Thoracic aorta (tissue), 2 donors: ENCODE measurements around the gene STAT4. TPM values are rescaled to one million over a fixed set of nuclear protein-coding genes. Genes with fewer than 3 reads are reported as not detected.

Experiments
- ATAC-seq: fragments of 150-250 bp; one replicate; pipeline ENCODE4 v1.8.0; 2017; ENCODE audit warnings: low read depth; ENCODE audit not compliant: insufficient number of reproducible peaks, low FRiP score
- DNase-seq: peaks from one replicate; pipeline ENCODE4 v3.0.0-alpha.2; 2020; ENCODE audit warnings: low spot score
- H3K27ac ChIP-seq, 2 donors: fragments of 200-600 bp; sonication (generic); 1 replicate in 1 of 2; 2 replicates in 1 of 2; pipeline ENCODE4 v1.5.1; 2016; ENCODE audit warnings: mild to moderate bottlenecking in 2 of 2, moderate library complexity in 2 of 2
- H3K27me3 ChIP-seq: fragments of 200-600 bp; sonication (generic); replicated peaks from 2 replicates; pipeline ENCODE4 v1.6.0; 2016; ENCODE audit warnings: mild to moderate bottlenecking; ENCODE audit not compliant: insufficient read depth
- H3K36me3 ChIP-seq: fragments of 200-600 bp; sonication (generic); one replicate; pipeline ENCODE4 v1.5.1; 2016
- H3K4me1 ChIP-seq, 2 donors: fragments of 200-600 bp; sonication (generic); 1 replicate in 1 of 2; 2 replicates in 1 of 2; pipeline versions ENCODE4 v1.5.1 to v1.6.0; 2016; ENCODE audit warnings: low read depth in 2 of 2, mild to moderate bottlenecking in 1 of 2; ENCODE audit not compliant: control insufficient read depth in 1 of 2
- H3K4me3 ChIP-seq: fragments of 200-600 bp; sonication (generic); 2 replicates; pipeline ENCODE4 v1.5.1; 2016; ENCODE audit warnings: mild to moderate bottlenecking
- H3K9me3 ChIP-seq: fragments of 200-600 bp; sonication (generic); 2 replicates; pipeline ENCODE4 v1.5.1; 2016
- CTCF ChIP-seq: fragments of 200-600 bp; sonication (generic); IDR thresholded peaks from one replicate; pipeline ENCODE4 v1.5.1; 2019; ENCODE audit warnings: antibody characterized with exemption
- total RNA-seq, 2 donors: library from RNA; depleted of rRNA; stranded (reverse); fragments of >200 nt; gene quantifications; one replicate each; pipeline versions ENCODE4 v1.1.0 to v1.2.3, GENCODE V29; 2016

STAT4 gene
- total RNA-seq, 2 donors from 2014 or later, result 2.7 to 6.6 TPM

DNA sequence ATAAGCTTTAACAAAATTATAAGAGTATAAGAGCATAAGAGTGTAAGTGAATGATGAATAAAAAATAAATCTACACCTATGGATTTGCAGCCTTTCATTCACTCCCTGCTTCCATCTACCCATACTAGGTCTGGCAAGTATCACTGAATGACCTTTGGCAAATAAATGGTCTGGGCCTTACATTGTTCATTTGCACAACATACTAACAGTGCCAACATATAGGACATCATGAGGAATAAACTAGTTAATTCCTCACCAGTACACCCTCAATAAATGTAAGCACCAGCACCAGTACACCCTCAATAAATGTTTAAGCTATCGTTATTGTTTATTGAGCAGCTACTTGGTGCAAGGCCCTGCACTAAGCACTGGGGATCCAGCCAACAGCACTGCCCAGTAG is 163.7 kb downstream of the STAT4 start:
- no peaks in the 10 kb centered on the region for H3K9me3 ChIP-seq
- H3K36me3 ChIP-seq, result peaks cover 67% of the 10 kb centered on the region
- ATAC-seq (no peak), DNase-seq (no peak)
- TF ChIP-seq CTCF, result no peak
- H3K4me3 ChIP-seq, result no peak overlapping the region
- no peak overlapping the region for H3K27ac ChIP-seq
- H3K27me3 ChIP-seq, result no peaks in the 10 kb centered on the region
- no peaks in the 10 kb centered on the region for H3K4me1 ChIP-seq

GRCh38 chr2:190986221-190986953 is 164.4 kb downstream of the STAT4 start:
- no peak for DNase-seq
- Histone ChIP-seq H3K36me3 (peaks cover 67% of the 10 kb centered on the region), H3K4me3 (no peak overlapping the region), H3K9me3 (no peaks in the 10 kb centered on the region), H3K27ac (no peak overlapping the region), H3K4me1 (peaks cover 0 to 1% of the 10 kb centered on the region in 2 donors), H3K27me3 (no peaks in the 10 kb centered on the region)
- ATAC-seq, result no peak
- no peak for TF ChIP-seq CTCF

DNA sequence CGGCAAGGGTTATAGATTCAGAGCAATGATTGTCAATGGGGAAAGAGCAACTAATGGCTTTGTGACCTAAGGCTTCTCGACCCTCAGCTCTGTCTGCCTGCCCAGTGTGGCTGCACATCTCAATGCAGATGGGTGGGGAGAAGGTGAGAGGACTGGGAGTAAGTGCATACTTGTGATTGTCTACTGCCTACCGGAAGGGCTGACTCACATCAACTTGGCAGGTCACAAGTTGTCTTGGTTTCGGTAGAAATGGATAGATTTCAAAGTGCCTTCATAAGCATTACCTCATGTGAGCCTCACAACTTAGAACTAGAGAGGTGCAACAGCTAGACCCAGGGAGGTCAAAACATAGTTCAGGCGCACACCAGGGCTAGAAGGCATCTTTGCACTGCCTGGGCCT is 166.2 kb downstream of the STAT4 start:
- Histone ChIP-seq H3K9me3 (no peaks in the 10 kb centered on the region), H3K36me3 (peaks cover 52% of the 10 kb centered on the region), H3K27ac (no peak overlapping the region), H3K4me1 (peaks cover 0 to 18% of the 10 kb centered on the region in 2 donors), H3K4me3 (no peak overlapping the region), H3K27me3 (no peaks in the 10 kb centered on the region)
- TF ChIP-seq CTCF, result no peak
- ATAC-seq (no peak), DNase-seq (no peak)

GRCh38 chr2:190982262-190983034 is 168.3 kb downstream of the STAT4 start:
- ATAC-seq (no peak), DNase-seq (no peak)
- H3K36me3 ChIP-seq, result peaks cover 46% of the 10 kb centered on the region
- H3K27me3 ChIP-seq, result no peaks in the 10 kb centered on the region
- no peak for TF ChIP-seq CTCF
- H3K4me1 ChIP-seq, result peaks cover 0 to 18% of the 10 kb centered on the region in 2 donors
- no peaks in the 10 kb centered on the region for H3K9me3 ChIP-seq
- no peak overlapping the region for H3K4me3 ChIP-seq
- H3K27ac ChIP-seq, result no peak overlapping the region

GRCh38 chr2:190981733-190982132 is 169.1 kb downstream of the STAT4 start:
- ATAC-seq (no peak), DNase-seq (no peak)
- no peaks in the 10 kb centered on the region for H3K9me3 ChIP-seq
- H3K27me3 ChIP-seq, result no peaks in the 10 kb centered on the region
- TF ChIP-seq CTCF, result no peak
- no peak overlapping the region for H3K27ac ChIP-seq
- peaks cover 0 to 18% of the 10 kb centered on the region in 2 donors for H3K4me1 ChIP-seq
- H3K4me3 ChIP-seq, result no peak overlapping the region
- H3K36me3 ChIP-seq, result peaks cover 41% of the 10 kb centered on the region
